Measurements from ENCODE around the gene CDC6.
A peak's percentile ranks its signal among the peaks of the same experiment; 100 is the strongest.

The CDC6 gene

GRCh38 chr17:40341808-40342503 is 54.3 kb downstream of the CDC6 start:
- Histone ChIP-seq H3K36me3 (ENCODE audit: control insufficient read depth, insufficient read depth, low read length) (no peaks in the 10 kb centered on the region), H3K4me3 (ENCODE audit: insufficient read depth, low read depth, low read length) (peak overlapping the region; percentile 54), H3K27ac (ENCODE audit: insufficient read depth, low read depth, low read length, poor library complexity, severe bottlenecking) (no peak overlapping the region), H3K27me3 (ENCODE audit: control insufficient read depth, insufficient read depth, low read length, poor library complexity, severe bottlenecking) (peaks cover 76% of the 10 kb centered on the region), H3K4me1 (ENCODE audit: control insufficient read depth, insufficient read depth, low read length) (peaks cover 44% of the 10 kb centered on the region), H3K9me3 (ENCODE audit: control insufficient read depth, low read length) (no peaks in the 10 kb centered on the region)
- WGBS, 2 experiments, result 0% methylated on average over 55 of the region's 55 CpGs

DNA sequence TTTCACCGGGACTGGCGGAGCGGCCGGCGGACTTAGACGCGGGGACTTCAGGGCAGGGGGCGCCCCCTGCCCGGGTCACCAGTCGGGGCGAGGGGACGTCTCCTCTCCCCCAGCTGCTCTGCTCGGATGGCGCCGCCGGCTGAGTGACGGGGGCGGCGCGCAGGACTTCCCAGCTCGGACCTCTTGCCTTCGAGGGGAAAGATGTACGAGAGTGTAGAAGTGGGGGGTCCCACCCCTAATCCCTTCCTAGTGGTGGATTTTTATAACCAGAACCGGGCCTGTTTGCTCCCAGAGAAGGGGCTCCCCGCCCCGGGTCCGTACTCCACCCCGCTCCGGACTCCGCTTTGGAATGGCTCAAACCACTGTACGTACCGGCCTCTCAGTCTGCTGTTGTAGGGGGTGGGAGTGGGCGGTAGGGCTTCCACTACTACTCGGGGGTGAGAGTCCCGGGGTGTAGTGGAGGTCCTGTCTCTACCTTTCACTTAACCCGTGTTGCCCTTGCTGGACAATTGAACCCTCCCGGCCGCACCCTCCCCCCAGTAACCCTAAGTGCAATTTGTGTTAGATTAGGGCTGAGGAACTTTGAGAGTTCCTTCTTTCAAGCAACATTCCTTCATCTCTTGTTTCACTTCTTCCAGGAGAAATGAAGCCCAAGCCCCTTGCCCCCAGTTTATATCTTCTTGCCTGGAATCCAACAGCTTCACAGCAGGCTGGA is 55.0 kb downstream of the CDC6 start:
- 3 to 4% methylated on average over 36 to 38 of the region's 38 CpGs for WGBS, 2 experiments
- Histone ChIP-seq H3K27ac (ENCODE audit: insufficient read depth, low read depth, low read length, poor library complexity, severe bottlenecking) (no peak overlapping the region), H3K36me3 (ENCODE audit: control insufficient read depth, insufficient read depth, low read length) (no peaks in the 10 kb centered on the region), H3K9me3 (ENCODE audit: control insufficient read depth, low read length) (no peaks in the 10 kb centered on the region), H3K27me3 (ENCODE audit: control insufficient read depth, insufficient read depth, low read length, poor library complexity, severe bottlenecking) (peaks cover 76% of the 10 kb centered on the region), H3K4me1 (ENCODE audit: control insufficient read depth, insufficient read depth, low read length) (peaks cover 50% of the 10 kb centered on the region), H3K4me3 (ENCODE audit: insufficient read depth, low read depth, low read length) (peak overlapping the region; percentile 54)

- peaks cover 58% of the 10 kb centered on the region for H3K4me1 ChIP-seq (ENCODE audit: control insufficient read depth, insufficient read depth, low read length)
- peak overlapping the region; percentile 54 for H3K4me3 ChIP-seq (ENCODE audit: insufficient read depth, low read depth, low read length)
- no peak overlapping the region for H3K27ac ChIP-seq (ENCODE audit: insufficient read depth, low read depth, low read length, poor library complexity, severe bottlenecking)
- WGBS, 2 experiments, result 37 to 39% methylated on average over 15 of the region's 15 CpGs
- H3K9me3 ChIP-seq (ENCODE audit: control insufficient read depth, low read length), result no peaks in the 10 kb centered on the region
- H3K27me3 ChIP-seq (ENCODE audit: control insufficient read depth, insufficient read depth, low read length, poor library complexity, severe bottlenecking), result peaks cover 76% of the 10 kb centered on the region
- H3K36me3 ChIP-seq (ENCODE audit: control insufficient read depth, insufficient read depth, low read length), result no peaks in the 10 kb centered on the region
Measured at GRCh38 chr17:40343219-40344119, 55.8 kb downstream of the CDC6 start.

DNA sequence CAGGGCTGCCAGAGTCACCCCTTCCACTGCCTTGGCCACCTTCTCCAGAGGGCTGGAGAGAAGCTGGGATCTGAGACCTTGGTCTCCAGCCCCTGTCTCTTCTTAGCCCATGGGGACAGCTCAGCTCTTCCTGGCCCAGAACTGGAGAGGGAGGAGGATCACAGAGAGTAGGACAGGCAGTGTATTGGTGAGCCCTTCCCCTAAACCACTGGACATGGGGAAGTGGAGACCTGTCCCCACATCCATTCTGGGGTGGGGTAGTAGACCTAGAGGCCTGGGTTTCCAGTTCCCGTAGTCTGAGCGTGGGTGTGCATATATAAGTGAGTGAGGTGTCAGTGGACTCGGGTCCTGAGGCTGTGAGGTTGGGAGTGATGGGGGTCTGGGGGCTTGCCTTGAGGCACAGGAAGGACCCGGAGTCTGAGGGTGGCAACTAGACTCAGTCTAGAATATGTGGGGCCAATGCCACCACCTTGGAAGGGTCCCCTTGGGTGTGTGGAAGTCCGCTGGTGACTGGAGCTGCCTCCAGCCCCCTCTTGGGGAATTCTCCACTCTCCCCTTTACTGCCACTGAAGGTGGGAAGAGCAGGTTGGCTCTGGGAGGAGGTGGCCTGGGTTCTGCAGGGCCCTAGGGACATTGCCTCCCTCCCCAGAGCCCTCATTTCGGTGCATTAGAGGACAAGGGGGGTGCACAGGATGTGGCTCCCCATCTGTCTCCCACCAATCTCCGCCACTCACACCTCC is 56.9 kb downstream of the CDC6 start:
- Histone ChIP-seq H3K9me3 (ENCODE audit: control insufficient read depth, low read length) (no peaks in the 10 kb centered on the region), H3K4me3 (ENCODE audit: insufficient read depth, low read depth, low read length) (no peak overlapping the region), H3K4me1 (ENCODE audit: control insufficient read depth, insufficient read depth, low read length) (peaks cover 70% of the 10 kb centered on the region), H3K36me3 (ENCODE audit: control insufficient read depth, insufficient read depth, low read length) (no peaks in the 10 kb centered on the region), H3K27ac (ENCODE audit: insufficient read depth, low read depth, low read length, poor library complexity, severe bottlenecking) (no peak overlapping the region), H3K27me3 (ENCODE audit: control insufficient read depth, insufficient read depth, low read length, poor library complexity, severe bottlenecking) (peaks cover 73% of the 10 kb centered on the region)
- WGBS, 2 experiments, result 49 to 53% methylated on average over 7 of the region's 7 CpGs

DNA sequence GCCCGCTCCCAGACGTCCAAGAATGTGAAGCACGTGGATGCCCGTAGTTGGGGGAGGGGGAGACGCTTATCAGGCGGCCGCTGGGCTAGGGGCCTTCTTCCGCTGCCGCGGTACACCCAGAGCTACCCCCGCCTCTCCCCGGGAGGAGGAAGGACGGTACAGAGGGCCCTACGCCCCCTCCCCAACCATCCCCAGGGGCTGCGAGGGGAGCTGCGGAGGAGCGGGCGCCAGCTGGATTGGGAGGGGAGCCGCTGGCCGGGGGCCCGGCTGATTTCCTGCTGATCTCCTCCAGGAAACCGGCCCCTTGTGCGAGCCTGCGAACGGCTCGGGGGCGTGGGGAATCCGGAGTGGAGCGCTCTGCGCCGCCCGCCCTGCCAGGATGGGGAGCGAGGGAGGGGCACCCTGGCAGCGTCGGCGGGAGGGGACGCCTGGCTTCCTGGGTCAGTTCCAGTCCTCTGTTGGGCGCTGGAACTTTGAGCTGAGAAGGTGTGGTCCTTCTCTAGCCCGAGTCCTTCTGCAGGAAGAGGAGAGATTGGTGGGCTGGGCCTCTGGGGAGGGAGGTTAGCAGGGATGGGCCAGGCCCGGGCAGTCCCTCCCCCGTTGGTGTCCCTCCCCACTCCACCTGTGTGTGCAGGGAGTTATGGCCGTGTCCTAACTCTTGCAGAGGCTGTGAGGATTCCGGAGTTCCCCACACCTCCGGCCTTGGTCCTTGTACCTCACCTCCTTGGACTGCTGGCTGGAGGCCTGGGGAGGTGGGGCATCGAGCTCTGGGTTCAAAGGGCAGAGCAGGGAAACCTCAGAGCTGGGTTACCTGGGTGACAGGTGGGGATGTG is 57.7 kb downstream of the CDC6 start:
- H3K27me3 ChIP-seq (ENCODE audit: control insufficient read depth, insufficient read depth, low read length, poor library complexity, severe bottlenecking), result peaks cover 65% of the 10 kb centered on the region
- H3K4me1 ChIP-seq (ENCODE audit: control insufficient read depth, insufficient read depth, low read length), result peaks cover 77% of the 10 kb centered on the region
- peak overlapping the region; percentile 35 for H3K4me3 ChIP-seq (ENCODE audit: insufficient read depth, low read depth, low read length)
- H3K27ac ChIP-seq (ENCODE audit: insufficient read depth, low read depth, low read length, poor library complexity, severe bottlenecking), result no peak overlapping the region
- no peaks in the 10 kb centered on the region for H3K36me3 ChIP-seq (ENCODE audit: control insufficient read depth, insufficient read depth, low read length)
- no peaks in the 10 kb centered on the region for H3K9me3 ChIP-seq (ENCODE audit: control insufficient read depth, low read length)
- 2 to 4% methylated on average over 44 to 45 of the region's 45 CpGs for WGBS, 2 experiments

DNA sequence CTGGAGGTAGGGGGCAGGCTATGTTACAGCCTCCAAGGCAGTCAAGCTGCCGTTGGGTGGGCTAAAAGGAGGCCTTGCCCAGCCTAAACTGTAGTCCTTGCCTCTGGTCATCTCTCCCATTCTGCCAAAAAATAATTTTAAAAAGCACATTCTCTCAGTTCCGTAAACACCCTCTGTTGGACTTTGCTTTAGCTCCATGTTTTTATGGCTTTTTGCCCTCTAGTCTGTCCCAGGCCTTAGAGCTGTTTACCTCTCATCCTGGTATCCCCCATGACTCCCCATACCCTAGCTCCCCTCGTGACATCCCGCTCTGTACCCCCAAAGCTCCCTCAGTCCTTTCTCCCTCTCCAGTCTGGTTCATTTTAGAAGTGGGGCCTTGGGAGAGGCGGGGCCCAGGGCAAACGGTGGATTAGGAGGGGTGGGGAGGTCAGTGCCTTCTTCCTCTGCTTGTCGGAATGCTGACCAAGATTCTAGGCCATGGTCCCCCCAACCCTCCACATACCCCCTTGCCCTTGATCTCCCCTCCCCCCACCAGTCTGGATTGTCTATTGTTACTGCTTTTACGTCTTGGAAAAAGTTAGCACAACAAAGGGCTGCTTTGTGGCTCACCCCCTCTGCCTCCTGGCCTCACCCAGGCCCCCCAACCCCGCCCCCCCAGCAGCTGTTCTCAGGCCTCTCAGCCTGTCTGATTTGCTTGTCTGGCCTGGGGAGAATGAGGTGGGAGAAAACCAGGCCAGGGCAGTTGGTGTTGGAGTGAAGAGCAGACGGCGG is 58.5 kb downstream of the CDC6 start:
- Histone ChIP-seq H3K4me1 (ENCODE audit: control insufficient read depth, insufficient read depth, low read length) (peaks cover 85% of the 10 kb centered on the region), H3K27me3 (ENCODE audit: control insufficient read depth, insufficient read depth, low read length, poor library complexity, severe bottlenecking) (peaks cover 57% of the 10 kb centered on the region), H3K9me3 (ENCODE audit: control insufficient read depth, low read length) (no peaks in the 10 kb centered on the region), H3K36me3 (ENCODE audit: control insufficient read depth, insufficient read depth, low read length) (no peaks in the 10 kb centered on the region), H3K4me3 (ENCODE audit: insufficient read depth, low read depth, low read length) (no peak overlapping the region), H3K27ac (ENCODE audit: insufficient read depth, low read depth, low read length, poor library complexity, severe bottlenecking) (no peak overlapping the region)
- 38 to 49% methylated on average over 7 to 11 of the region's 11 CpGs for WGBS, 2 experiments

DNA sequence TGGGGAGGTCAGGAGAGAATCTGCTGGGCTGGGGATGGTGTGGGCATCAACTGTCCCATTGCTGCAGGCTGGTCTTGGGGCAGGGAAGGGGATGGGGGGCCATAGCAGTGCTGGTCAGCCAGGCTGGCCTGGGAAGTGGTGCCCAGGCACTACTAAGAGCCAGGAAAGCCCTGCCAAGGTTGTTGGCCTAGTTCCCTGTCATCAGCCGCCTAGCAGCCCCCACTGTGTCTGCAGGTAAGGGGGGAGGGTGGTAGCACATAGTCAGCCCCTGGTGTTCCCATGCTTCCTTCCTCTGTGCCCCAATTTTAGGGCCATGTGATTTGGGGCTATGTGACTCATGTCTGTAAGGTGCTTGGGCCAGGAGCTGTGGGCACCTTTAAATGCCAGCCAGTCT is 59.1 kb downstream of the CDC6 start:
- Histone ChIP-seq H3K27ac (ENCODE audit: insufficient read depth, low read depth, low read length, poor library complexity, severe bottlenecking) (no peak overlapping the region), H3K36me3 (ENCODE audit: control insufficient read depth, insufficient read depth, low read length) (no peaks in the 10 kb centered on the region), H3K4me3 (ENCODE audit: insufficient read depth, low read depth, low read length) (no peak overlapping the region), H3K4me1 (ENCODE audit: control insufficient read depth, insufficient read depth, low read length) (peaks cover 90% of the 10 kb centered on the region), H3K9me3 (ENCODE audit: control insufficient read depth, low read length) (no peaks in the 10 kb centered on the region), H3K27me3 (ENCODE audit: control insufficient read depth, insufficient read depth, low read length, poor library complexity, severe bottlenecking) (peaks cover 55% of the 10 kb centered on the region)
- 71 to 82% methylated on average over 1 of the region's 1 CpG for WGBS, 2 experiments

GRCh38 chr17:40347319-40348135 is 59.8 kb downstream of the CDC6 start:
- Histone ChIP-seq H3K36me3 (ENCODE audit: control insufficient read depth, insufficient read depth, low read length) (no peaks in the 10 kb centered on the region), H3K27me3 (ENCODE audit: control insufficient read depth, insufficient read depth, low read length, poor library complexity, severe bottlenecking) (peaks cover 48% of the 10 kb centered on the region), H3K9me3 (ENCODE audit: control insufficient read depth, low read length) (no peaks in the 10 kb centered on the region), H3K4me1 (ENCODE audit: control insufficient read depth, insufficient read depth, low read length) (peaks cover 94% of the 10 kb centered on the region), H3K4me3 (ENCODE audit: insufficient read depth, low read depth, low read length) (no peak overlapping the region), H3K27ac (ENCODE audit: insufficient read depth, low read depth, low read length, poor library complexity, severe bottlenecking) (no peak overlapping the region)
- WGBS, 2 experiments, result 28 to 33% methylated on average over 8 of the region's 9 CpGs

Measured in ectodermal cell (in vitro differentiated cells).